Smooth muscle cell (in vitro differentiated cells): Measurements from ENCODE around the gene PKP3. TPM values are rescaled to one million over a fixed set of nuclear protein-coding genes. Genes with fewer than 3 reads are reported as not detected.

Experiments used
- DNase-seq: peaks from one replicate; lab custom pipeline; 2025; ENCODE audit not compliant: unreplicated experiment; lab: John Stamatoyannopoulos, UW
- H2AFZ ChIP-seq: fragments of 200-600 bp; sonication (generic); 2 replicates; pipeline ENCODE4 v1.6.0; 2016; ENCODE audit warnings: antibody characterized with exemption, low read depth, mild to moderate bottlenecking
- H3F3A ChIP-seq: fragments of 200-600 bp; sonication (generic); 2 replicates; pipeline ENCODE4 v1.6.0; 2017; ENCODE audit warnings: antibody characterized with exemption, low read depth
- H3K27ac ChIP-seq: fragments of 200-600 bp; sonication (generic); 2 replicates; pipeline ENCODE4 v1.5.1; 2016; ENCODE audit warnings: low read depth, mild to moderate bottlenecking
- H3K27me3 ChIP-seq: fragments of 200-600 bp; sonication (generic); 2 replicates; pipeline ENCODE4 v1.6.1; 2016; ENCODE audit warnings: low read depth, mild to moderate bottlenecking
- H3K36me3 ChIP-seq: fragments of 200-600 bp; sonication (generic); 2 replicates; pipeline ENCODE4 v1.5.1; 2016; ENCODE audit warnings: low read depth
- H3K4me1 ChIP-seq: fragments of 200-600 bp; sonication (generic); 2 replicates; pipeline ENCODE4 v1.5.1; 2016; ENCODE audit warnings: low read depth
- H3K4me2 ChIP-seq: fragments of 200-600 bp; sonication (generic); 2 replicates; pipeline ENCODE4 v1.6.0; 2016; ENCODE audit warnings: mild to moderate bottlenecking
- H3K4me3 ChIP-seq: fragments of 200-600 bp; sonication (generic); 2 replicates; pipeline ENCODE4 v1.5.1; 2016; ENCODE audit warnings: mild to moderate bottlenecking
- H3K79me2 ChIP-seq: fragments of 200-600 bp; sonication (generic); 2 replicates; pipeline ENCODE4 v1.6.0; 2016; ENCODE audit warnings: low read depth, mild to moderate bottlenecking
- H3K9ac ChIP-seq: fragments of 200-600 bp; sonication (generic); 2 replicates; pipeline ENCODE4 v1.6.0; 2016; ENCODE audit warnings: low read depth
- H3K9me3 ChIP-seq: fragments of 200-600 bp; sonication (generic); replicated peaks from 2 replicates; pipeline ENCODE4 v1.5.1; 2016; ENCODE audit warnings: low read depth
- H4K20me1 ChIP-seq: fragments of 200-600 bp; sonication (generic); 2 replicates; pipeline ENCODE4 v1.6.0; 2016; ENCODE audit warnings: low read depth
- WGBS: methylation state at CpG from one replicate; pipeline ENCODE4 v1.1.7; 2016; ENCODE audit warnings: low lambda C conversion rate; 5-methylcytosine and 5-hydroxymethylcytosine counted together
- polyA plus RNA-seq: library from polyadenylated mRNA; unstranded; fragments of >200 nt; fragmentation: Nextera tagmentation; extraction: Ambion mirVana; gene quantifications from 2 replicates; pipeline ENCODE4 v1.2.1, GENCODE V29; 2016
- total RNA-seq: library from RNA; depleted of rRNA; stranded (reverse); fragments of >200 nt; gene quantifications from 2 replicates; pipeline ENCODE4 v1.2.3, GENCODE V29; 2014
- TF ChIP-seq, protein P1 (sequence below): fragments of 200-600 bp; sonication (generic); IDR thresholded peaks from 2 replicates; pipeline ENCODE4 v1.5.1; 2017; ENCODE audit warnings: borderline replicate concordance, mild to moderate bottlenecking, antibody characterized with exemption; ENCODE audit not compliant: insufficient read depth, poor library complexity, severe bottlenecking

The PKP3 gene
- total and polyA plus RNA-seq, 2 experiments from 2014 or later = 24.6 to 61.2 TPM

GRCh38 chr11:420054-420910 is 26.3 kb downstream of the PKP3 start:
- TF ChIP-seq, protein P1, sequence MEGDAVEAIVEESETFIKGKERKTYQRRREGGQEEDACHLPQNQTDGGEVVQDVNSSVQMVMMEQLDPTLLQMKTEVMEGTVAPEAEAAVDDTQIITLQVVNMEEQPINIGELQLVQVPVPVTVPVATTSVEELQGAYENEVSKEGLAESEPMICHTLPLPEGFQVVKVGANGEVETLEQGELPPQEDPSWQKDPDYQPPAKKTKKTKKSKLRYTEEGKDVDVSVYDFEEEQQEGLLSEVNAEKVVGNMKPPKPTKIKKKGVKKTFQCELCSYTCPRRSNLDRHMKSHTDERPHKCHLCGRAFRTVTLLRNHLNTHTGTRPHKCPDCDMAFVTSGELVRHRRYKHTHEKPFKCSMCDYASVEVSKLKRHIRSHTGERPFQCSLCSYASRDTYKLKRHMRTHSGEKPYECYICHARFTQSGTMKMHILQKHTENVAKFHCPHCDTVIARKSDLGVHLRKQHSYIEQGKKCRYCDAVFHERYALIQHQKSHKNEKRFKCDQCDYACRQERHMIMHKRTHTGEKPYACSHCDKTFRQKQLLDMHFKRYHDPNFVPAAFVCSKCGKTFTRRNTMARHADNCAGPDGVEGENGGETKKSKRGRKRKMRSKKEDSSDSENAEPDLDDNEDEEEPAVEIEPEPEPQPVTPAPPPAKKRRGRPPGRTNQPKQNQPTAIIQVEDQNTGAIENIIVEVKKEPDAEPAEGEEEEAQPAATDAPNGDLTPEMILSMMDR = no peak
- WGBS = 94% methylated on average over 32 of the region's 71 CpGs
- no peak for DNase-seq
- Histone ChIP-seq H3K9me3 (no peaks in the 10 kb centered on the region), H3F3A (peaks cover 8% of the 10 kb centered on the region), H2AFZ (no peak overlapping the region), H3K79me2 (no peaks in the 10 kb centered on the region), H3K27me3 (peaks cover 26% of the 10 kb centered on the region), H3K27ac (no peak overlapping the region), H3K4me2 (no peak overlapping the region), H3K4me3 (no peak overlapping the region), H3K36me3 (no peaks in the 10 kb centered on the region), H3K4me1 (no peaks in the 10 kb centered on the region), H3K9ac (no peak overlapping the region), H4K20me1 (no peaks in the 10 kb centered on the region)

DNA sequence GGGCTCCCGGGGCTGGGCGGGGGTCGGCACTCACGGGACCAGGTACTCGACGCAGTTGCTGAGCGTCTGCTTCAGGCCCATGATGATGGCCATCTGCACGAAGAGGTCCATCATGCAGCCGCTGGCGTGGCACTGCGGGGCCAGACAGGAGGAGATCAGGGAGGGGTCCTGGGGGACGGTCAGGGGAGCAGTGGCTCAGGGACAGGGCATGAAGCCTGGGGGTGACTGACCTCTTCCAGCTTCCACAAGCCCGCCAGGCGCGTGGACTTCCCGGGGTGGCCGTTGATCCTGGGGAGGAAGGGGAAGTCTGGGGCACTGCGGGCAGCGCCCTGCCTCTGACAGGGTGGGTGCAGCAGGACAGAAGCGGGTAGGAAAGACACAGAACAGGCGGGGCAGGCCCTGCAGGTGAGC is 26.9 kb downstream of the PKP3 start:
- Histone ChIP-seq H3K36me3 (no peaks in the 10 kb centered on the region), H3K27ac (no peak overlapping the region), H4K20me1 (no peaks in the 10 kb centered on the region), H3K9me3 (no peaks in the 10 kb centered on the region), H3K27me3 (peaks cover 26% of the 10 kb centered on the region), H3F3A (peaks cover 8% of the 10 kb centered on the region), H3K4me2 (no peak overlapping the region), H3K9ac (no peak overlapping the region), H3K4me1 (no peaks in the 10 kb centered on the region), H3K79me2 (no peaks in the 10 kb centered on the region), H2AFZ (no peak overlapping the region), H3K4me3 (no peak overlapping the region)
- no peak for DNase-seq
- 99% methylated on average over 10 of the region's 21 CpGs for WGBS
- TF ChIP-seq, protein P1 = no peak

DNA sequence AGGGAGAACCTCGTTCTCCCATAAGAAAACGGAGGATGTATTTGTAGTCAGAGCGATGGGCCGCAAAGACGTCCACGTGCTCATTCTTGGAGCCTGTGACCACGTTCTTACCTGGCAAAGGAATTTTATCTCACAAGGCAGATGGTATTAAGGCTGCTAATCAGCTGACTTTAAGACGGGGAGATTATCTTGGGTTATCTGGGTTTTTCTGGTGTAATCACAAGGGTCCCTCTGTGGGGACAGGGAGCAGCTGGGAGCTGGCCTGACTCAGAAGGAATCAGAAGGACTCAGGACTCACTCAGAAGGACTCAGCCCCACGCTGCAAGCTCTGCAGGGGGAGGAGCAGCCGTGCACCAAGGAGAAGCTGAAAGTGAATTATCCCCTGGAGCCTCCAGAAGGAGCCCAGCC is 28.2 kb downstream of the PKP3 start:
- 50% methylated on average over 10 of the region's 10 CpGs for WGBS
- no peak overlapping the region for H3K27ac ChIP-seq

More for the DNA sequence above, 28.2 kb downstream of the PKP3 start:
- H3K4me1 ChIP-seq = no peaks in the 10 kb centered on the region
- no peak overlapping the region for H2AFZ ChIP-seq
- H3K9ac ChIP-seq = no peak overlapping the region
- H3K4me2 ChIP-seq = no peak overlapping the region
- no peak for DNase-seq
- TF ChIP-seq, protein P1 = no peak
- H3K79me2 ChIP-seq = no peaks in the 10 kb centered on the region
- H3K4me3 ChIP-seq = no peak overlapping the region
- H3K27me3 ChIP-seq = peaks cover 14% of the 10 kb centered on the region
- H4K20me1 ChIP-seq = no peaks in the 10 kb centered on the region
- no peaks in the 10 kb centered on the region for H3K9me3 ChIP-seq
- no peaks in the 10 kb centered on the region for H3K36me3 ChIP-seq
- H3F3A ChIP-seq = peaks cover 8% of the 10 kb centered on the region
